ENCODE measurements around the gene KRT84.

The KRT84 gene

DNA sequence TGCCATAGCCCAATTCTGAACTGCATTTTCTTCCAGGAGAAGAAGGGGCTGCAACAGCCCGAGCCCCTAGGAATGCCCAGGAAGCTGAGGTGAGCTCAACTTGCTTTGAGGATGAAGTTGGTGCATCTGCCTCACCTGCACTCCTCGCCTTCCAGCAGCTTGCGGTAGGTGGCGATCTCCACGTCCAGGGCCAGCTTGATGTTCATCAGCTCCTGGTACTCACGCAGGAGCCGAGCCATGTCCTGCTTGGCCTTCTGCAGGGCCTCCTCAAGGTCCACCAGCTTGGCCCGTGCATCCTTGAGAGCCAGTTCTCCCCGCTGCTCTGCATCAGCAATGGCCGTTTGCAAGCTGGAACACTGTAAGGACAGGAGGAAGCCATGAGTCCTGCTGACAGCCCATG is 42.7 kb upstream of the KRT84 start:
- TF ChIP-seq, protein P1, sequence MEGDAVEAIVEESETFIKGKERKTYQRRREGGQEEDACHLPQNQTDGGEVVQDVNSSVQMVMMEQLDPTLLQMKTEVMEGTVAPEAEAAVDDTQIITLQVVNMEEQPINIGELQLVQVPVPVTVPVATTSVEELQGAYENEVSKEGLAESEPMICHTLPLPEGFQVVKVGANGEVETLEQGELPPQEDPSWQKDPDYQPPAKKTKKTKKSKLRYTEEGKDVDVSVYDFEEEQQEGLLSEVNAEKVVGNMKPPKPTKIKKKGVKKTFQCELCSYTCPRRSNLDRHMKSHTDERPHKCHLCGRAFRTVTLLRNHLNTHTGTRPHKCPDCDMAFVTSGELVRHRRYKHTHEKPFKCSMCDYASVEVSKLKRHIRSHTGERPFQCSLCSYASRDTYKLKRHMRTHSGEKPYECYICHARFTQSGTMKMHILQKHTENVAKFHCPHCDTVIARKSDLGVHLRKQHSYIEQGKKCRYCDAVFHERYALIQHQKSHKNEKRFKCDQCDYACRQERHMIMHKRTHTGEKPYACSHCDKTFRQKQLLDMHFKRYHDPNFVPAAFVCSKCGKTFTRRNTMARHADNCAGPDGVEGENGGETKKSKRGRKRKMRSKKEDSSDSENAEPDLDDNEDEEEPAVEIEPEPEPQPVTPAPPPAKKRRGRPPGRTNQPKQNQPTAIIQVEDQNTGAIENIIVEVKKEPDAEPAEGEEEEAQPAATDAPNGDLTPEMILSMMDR (IDR thresholded peaks at IDR 0.05; ENCODE audit: control extremely low read depth, extremely low read depth, low read depth, missing control alignments) = no peak
- DNase-seq (ENCODE audit: extremely low spot score) = no peak
- CTCF ChIA-PET = interaction anchor here (1.4 kb wide), 2 partner anchors 10 to 457 kb away, joined by 4 to 6 read pairs; no protein-coding TSS in a partner anchor
- POLR2A ChIA-PET = no interaction called here

DNA sequence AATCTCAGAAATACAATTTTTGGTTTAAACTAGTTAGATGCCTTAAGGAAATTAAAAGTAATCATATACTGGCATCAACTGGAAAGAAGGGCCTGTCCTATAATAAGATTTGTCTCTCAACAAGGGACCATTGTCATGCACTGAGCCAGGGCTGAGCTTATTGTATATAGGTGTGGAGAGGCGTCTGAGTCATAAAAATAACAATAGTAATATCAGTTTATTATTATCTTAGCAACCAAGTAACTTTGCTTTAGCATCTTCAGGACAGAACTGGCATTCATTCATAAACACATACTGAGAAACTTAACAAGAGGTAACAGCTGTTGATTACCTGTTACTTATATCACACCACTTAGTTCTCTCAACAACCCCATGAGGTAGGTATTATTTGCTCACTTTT is 41.6 kb upstream of the KRT84 start:
- CTCF ChIA-PET = interaction anchor here (0.8 to 1.4 kb wide), 3 partner anchors 9 to 458 kb away, joined by 3 to 6 read pairs (median 4); no protein-coding TSS in a partner anchor
- TF ChIP-seq, protein P1 (IDR thresholded peaks at IDR 0.05; ENCODE audit: control extremely low read depth, extremely low read depth, low read depth, missing control alignments) = no peak
- POLR2A ChIA-PET = no interaction called here
- DNase-seq (ENCODE audit: extremely low spot score) = no peak

DNA sequence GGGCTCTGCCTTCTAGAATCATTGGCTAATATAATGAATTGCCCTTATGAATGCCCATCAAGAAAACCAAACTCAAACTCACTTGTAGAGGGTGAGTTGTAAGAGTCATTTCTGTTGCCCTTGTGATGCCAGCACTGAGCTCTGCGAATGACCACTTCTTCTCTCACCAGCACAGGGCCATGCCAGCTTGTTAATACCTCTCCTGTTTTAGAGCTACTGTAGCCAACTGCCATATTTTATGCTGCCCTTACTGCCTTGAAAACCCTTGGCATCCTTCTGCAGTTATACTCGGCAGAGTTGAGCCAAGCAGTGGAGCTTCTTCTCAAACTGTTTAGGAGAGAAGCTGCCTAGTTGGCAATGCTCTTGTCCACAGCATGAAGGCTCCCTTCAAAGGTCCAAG is 40.6 kb upstream of the KRT84 start:
- DNase-seq (ENCODE audit: extremely low spot score) = no peak
- TF ChIP-seq, protein P1 (IDR thresholded peaks at IDR 0.05; ENCODE audit: control extremely low read depth, extremely low read depth, low read depth, missing control alignments) = no peak
- ChIA-PET CTCF (interaction anchor here (1.6 kb wide), 1 partner anchor 12 kb away, joined by 5 read pairs; no protein-coding TSS in a partner anchor), POLR2A (no interaction called here)

DNA sequence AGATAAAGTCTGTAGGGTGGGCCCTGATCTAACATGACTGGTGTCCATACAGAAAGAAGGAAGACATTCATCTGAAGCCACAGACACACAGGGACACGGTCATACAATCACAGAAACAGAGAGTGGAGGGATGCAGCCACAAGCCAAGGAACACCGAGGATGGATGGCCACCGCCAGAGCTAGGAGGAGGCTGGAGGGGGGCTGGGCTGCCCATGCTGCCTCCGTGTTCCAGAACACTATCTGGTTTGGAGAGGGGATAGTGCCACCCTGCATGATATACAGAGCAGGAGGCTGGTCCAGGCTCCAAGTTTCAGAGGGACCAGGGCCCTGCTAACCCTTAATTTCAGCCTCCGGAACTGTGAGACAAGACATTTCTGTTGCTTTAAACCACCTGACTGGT is 40.0 kb upstream of the KRT84 start:
- ChIA-PET CTCF (interaction anchor here (1.6 kb wide), 1 partner anchor 11 kb away, joined by 5 read pairs; no protein-coding TSS in a partner anchor), POLR2A (no interaction called here)
- DNase-seq (ENCODE audit: extremely low spot score) = no peak
- TF ChIP-seq, protein P1 (IDR thresholded peaks at IDR 0.05; ENCODE audit: control extremely low read depth, extremely low read depth, low read depth, missing control alignments) = no peak

DNA sequence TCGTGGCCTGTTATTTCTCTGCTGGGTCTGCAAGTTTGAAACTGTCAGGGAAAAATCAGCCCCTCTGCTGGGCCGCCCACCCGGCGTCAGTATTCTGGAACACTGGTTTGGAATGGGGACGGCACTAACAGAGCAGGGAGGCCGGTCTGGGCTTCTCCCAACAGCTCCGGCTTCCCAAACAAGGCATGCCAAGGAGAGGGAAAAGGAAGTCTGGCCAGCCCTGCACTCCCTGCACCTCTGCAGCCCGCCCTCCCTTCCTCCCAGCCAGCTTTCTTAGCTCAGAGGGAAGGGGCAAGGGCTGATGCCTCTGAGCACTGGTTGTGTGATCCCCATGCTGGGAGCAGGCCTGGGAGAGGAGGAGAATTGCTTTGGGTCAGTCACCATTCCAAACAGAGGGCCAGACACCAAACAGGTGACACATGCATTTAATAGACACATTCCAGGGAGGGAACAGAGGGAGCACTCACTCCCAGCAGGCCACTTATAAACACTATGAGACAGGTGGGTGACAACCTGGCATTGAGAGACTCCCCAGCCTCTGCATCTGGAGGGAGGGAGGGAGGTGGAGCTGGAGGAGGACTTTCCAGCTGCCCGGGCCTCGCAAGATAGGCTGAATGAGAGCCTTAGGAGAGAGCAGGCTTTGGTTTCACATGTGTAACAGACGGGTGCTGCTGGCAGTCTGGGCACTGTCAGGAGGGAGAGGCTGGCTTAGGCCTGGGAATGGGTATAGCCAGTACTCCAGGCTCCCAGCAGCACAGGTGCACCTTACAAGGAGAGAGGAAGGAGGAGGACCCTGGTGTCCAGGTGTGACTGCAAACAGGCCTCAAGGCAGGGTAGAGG is 38.4 kb upstream of the KRT84 start:
- POLR2A ChIA-PET = no interaction called here
- no peak for DNase-seq (ENCODE audit: extremely low spot score)
- CTCF ChIA-PET = no interaction called here

DNA sequence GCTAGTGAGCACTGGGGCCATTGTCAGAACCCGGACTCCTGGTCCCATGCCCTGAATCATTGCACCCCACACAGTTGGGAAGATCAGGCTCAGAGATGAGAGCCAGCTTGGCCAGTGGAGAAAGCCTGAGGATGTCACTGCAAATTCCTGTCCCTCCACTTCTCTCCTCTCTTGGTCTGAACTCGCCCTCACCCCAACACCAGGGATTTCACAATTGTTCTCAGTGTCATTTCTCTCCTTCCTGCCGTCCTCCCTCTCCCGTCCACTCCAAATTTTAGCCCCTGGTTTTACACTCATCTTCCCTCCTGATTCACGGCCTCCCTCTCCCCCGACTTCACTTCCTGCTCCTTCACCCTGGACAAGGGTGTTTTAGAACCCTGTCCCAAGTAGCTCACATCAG is 37.6 kb upstream of the KRT84 start:
- no peak for DNase-seq (ENCODE audit: extremely low spot score)
- ChIA-PET CTCF (no interaction called here), POLR2A (no interaction called here)
- TF ChIP-seq, protein P1 (IDR thresholded peaks at IDR 0.05; ENCODE audit: control extremely low read depth, extremely low read depth, low read depth, missing control alignments) = no peak

More for the DNA sequence above, 38.4 kb upstream of the KRT84 start:
- TF ChIP-seq, protein P1 (IDR thresholded peaks at IDR 0.05; ENCODE audit: control extremely low read depth, extremely low read depth, low read depth, missing control alignments) = no peak
